Measurements from ENCODE around the gene RPSA.

DNA sequence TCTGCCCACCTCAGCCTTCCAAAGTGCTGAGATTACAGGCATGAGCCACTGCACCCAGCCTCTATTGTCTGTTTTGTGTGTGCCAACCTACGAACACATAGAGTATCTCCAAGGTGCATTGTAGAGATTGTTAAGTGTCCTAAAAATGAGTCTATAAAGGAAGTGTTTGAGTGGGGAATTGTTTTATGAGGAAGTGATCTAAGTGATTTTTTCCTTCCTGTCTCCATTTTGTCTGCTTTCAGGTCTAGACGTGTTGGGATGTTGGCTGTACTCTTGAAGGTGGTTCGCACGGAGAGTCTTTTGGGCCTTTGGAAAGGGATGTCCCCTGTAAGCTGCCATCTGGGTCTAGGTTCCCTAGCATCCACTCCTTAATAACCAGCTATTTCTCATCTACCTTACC lies 16.3 kb upstream of the RPSA start:
- no peak for TF ChIP-seq POLR2A (IDR thresholded peaks at IDR 0.05; ENCODE audit: low read depth, low read length)
- no peak for TF ChIP-seq POLR2AphosphoS5 (IDR thresholded peaks at IDR 0.05; ENCODE audit: low read depth, low read length)
- no peak for TF ChIP-seq SPI1 (IDR thresholded peaks at IDR 0.05; ENCODE audit: low read depth, low read length)
- TF ChIP-seq TAF1 (IDR thresholded peaks at IDR 0.05; ENCODE audit: low read depth, low read length) = no peak
